GM12878 (cell line): ENCODE measurements around the gene GTF2H1. TPM values are rescaled to one million over a fixed set of nuclear protein-coding genes. Genes with fewer than 3 reads are reported as not detected.

Source experiments
- ATAC-seq: fragments of 200-7000 bp; cut with Tn5 transposase; 3 replicates; pipeline ENCODE4 v1.9.1; 2020; ENCODE audit warnings: mild to moderate bottlenecking, moderate library complexity
- BruUV-seq: library from RNA; stranded (reverse); fragments of 400-500 nt; replicated peaks from 2 replicates; lab custom pipeline; 2021; lab: Mats Ljungman, UMichigan
- CTCF ChIA-PET: fragments of 300-600 bp; sonication (Branson Sonifier 250); formaldehyde crosslinking; extraction: SDS; loops from one replicate; lab custom pipeline; 2021; ENCODE audit warnings: inconsistent platforms; lab: Yijun Ruan, JAX
- POLR2A ChIA-PET: fragments of 350-600 bp; formaldehyde crosslinking; extraction: SDS; loops from one replicate; lab custom pipeline; 2021; ENCODE audit warnings: inconsistent platforms; lab: Charles Lee
- RAD21 ChIA-PET: fragments of 300-600 bp; sonication (Branson Sonifier 250); formaldehyde crosslinking; loops from one replicate; lab custom pipeline; 2023; ENCODE audit warnings: antibody characterized with exemption; ENCODE audit not compliant: unreplicated experiment; lab: Charles Lee
- SMC1A ChIA-PET: fragments of 300-600 bp; sonication (Branson Sonifier 250); formaldehyde crosslinking; loops from one replicate; lab custom pipeline; 2023; ENCODE audit not compliant: unreplicated experiment, uncharacterized antibody; lab: Charles Lee
- DNase-seq: peaks from one replicate; pipeline ENCODE4 v3.0.0-alpha.2; 2011; ENCODE audit warnings: low read depth, low spot score
- FAIRE-seq: peaks from 3 replicates; lab custom pipeline; 2011; peaks lifted over from hg19 to GRCh38; lab: Jason Lieb, UNC
- H2AFZ ChIP-seq: 2 replicates; pipeline ENCODE4 v1.6.0; 2011; ENCODE audit warnings: low read depth, low read length, control low read depth; ENCODE audit not compliant: control insufficient read depth
- H3K27ac ChIP-seq: 2 replicates; pipeline ENCODE4 v1.5.1; 2011; ENCODE audit warnings: control low read depth; ENCODE audit not compliant: control insufficient read depth, insufficient read depth
- H3K27me3 ChIP-seq, 2 experiments: replicated peaks in 1 of 2; 2 replicates each; pipeline versions ENCODE4 v1.6.0 to v1.6.1; 2011; ENCODE audit warnings: low read length in 1 of 2; ENCODE audit not compliant: control insufficient read depth in 2 of 2, insufficient read depth in 2 of 2
- H3K36me3 ChIP-seq, 2 experiments: 2 replicates each; pipeline ENCODE4 v1.5.1; 2011; ENCODE audit warnings: low read length in 1 of 2; ENCODE audit not compliant: control insufficient read depth in 2 of 2, insufficient read depth in 2 of 2
- H3K4me1 ChIP-seq: 2 replicates; pipeline ENCODE4 v1.6.1; 2011; ENCODE audit warnings: mild to moderate bottlenecking, low read length, moderate library complexity, mixed read lengths; ENCODE audit not compliant: control insufficient read depth, insufficient read depth
- H3K4me2 ChIP-seq: 2 replicates; pipeline ENCODE4 v1.6.0; 2011; ENCODE audit warnings: control low read depth; ENCODE audit not compliant: control insufficient read depth, insufficient read depth
- H3K4me3 ChIP-seq: fragments of 200-600 bp; sonication (generic); 2 replicates; pipeline ENCODE4 v1.5.1; 2016
- H3K79me2 ChIP-seq: 2 replicates; pipeline ENCODE4 v1.6.0; 2011; ENCODE audit warnings: low read length; ENCODE audit not compliant: control insufficient read depth, insufficient read depth
- H3K9ac ChIP-seq: 2 replicates; pipeline ENCODE4 v1.8.0; 2011; ENCODE audit warnings: low read length, control low read depth, mixed read lengths; ENCODE audit not compliant: control insufficient read depth, insufficient read depth
- H3K9me3 ChIP-seq: replicated peaks from 3 replicates; pipeline ENCODE4 v1.5.1; 2011; ENCODE audit warnings: mild to moderate bottlenecking, low read length; ENCODE audit not compliant: control insufficient read depth, insufficient read depth
- H4K20me1 ChIP-seq: 2 replicates; pipeline ENCODE4 v1.6.0; 2011; ENCODE audit not compliant: control insufficient read depth, insufficient read depth
- CUX1 ChIP-seq: IDR thresholded peaks from 2 replicates; pipeline ENCODE4 v1.6.1; 2012; ENCODE audit warnings: improper control_type of control experiment, low read depth, low read length; ENCODE audit not compliant: insufficient replicate concordance
- E2F8 ChIP-seq: fragments of 450-650 bp; IDR thresholded peaks from 2 replicates; pipeline ENCODE4 v1.6.1; 2018; ENCODE audit warnings: mild to moderate bottlenecking, low read depth, moderate library complexity; ENCODE audit not compliant: partially characterized antibody
- FOXK2 ChIP-seq: fragments of 450-650 bp; IDR thresholded peaks from 2 replicates; pipeline ENCODE4 v1.6.1; 2017; ENCODE audit warnings: mild to moderate bottlenecking, moderate library complexity
- HDAC2 ChIP-seq: fragments of 200-600 bp; sonication (generic); IDR thresholded peaks from 2 replicates; pipeline ENCODE4 v1.6.1; 2017
- KAT2A ChIP-seq: conservative IDR thresholded peaks from 2 replicates; pipeline ENCODE4 v1.6.1; 2011; ENCODE audit warnings: low read depth, low read length; ENCODE audit not compliant: control insufficient read depth
- MAX ChIP-seq: IDR thresholded peaks from 2 replicates; pipeline ENCODE4 v1.6.1; 2012; ENCODE audit warnings: low read depth, low read length, improper control_type of control experiment
- PAX8 ChIP-seq: fragments of 450-650 bp; IDR thresholded peaks from 2 replicates; pipeline ENCODE4 v1.6.1; 2017; ENCODE audit warnings: mild to moderate bottlenecking, moderate library complexity
- SIX5 ChIP-seq: IDR thresholded peaks from 2 replicates; pipeline ENCODE4 v1.6.1; 2011; ENCODE audit warnings: mild to moderate bottlenecking, low read depth, low read length, moderate library complexity; ENCODE audit not compliant: severe bottlenecking
- SMARCA5 ChIP-seq: fragments of 450-650 bp; IDR thresholded peaks from 2 replicates; pipeline ENCODE4 v1.6.1; 2017; ENCODE audit warnings: mild to moderate bottlenecking
- WRNIP1 ChIP-seq: IDR thresholded peaks from 2 replicates; pipeline ENCODE4 v1.6.1; 2011; ENCODE audit warnings: low read depth, low read length, improper control_type of control experiment, borderline replicate concordance
- ZBTB40 ChIP-seq: fragments of 450-650 bp; IDR thresholded peaks from 2 replicates; pipeline ENCODE4 v1.6.1; 2016; ENCODE audit warnings: mild to moderate bottlenecking, moderate library complexity, borderline replicate concordance
- ZNF274 ChIP-seq: IDR thresholded peaks from one replicate; pipeline ENCODE4 v1.8.0; 2011; ENCODE audit not compliant: insufficient read length, insufficient read depth
- ZSCAN29 ChIP-seq: fragments of 450-650 bp; IDR thresholded peaks from 2 replicates; pipeline ENCODE4 v1.6.1; 2017; ENCODE audit warnings: mild to moderate bottlenecking, moderate library complexity
- WGBS: methylation state at CpG from one replicate; pipeline ENCODE4 v1.1.6; 2016; ENCODE audit warnings: low lambda C conversion rate; ENCODE audit not compliant: insufficient replicate concordance, insufficient coverage; ENCODE audit errors: missing lambda C conversion rate; 5-methylcytosine and 5-hydroxymethylcytosine counted together
- in situ Hi-C: fragments of 300-500 bp; cut with MboI; formaldehyde crosslinking; loops from 9 replicates; pipeline ENCODE4 v1.14.3; 2018; ENCODE audit warnings: mixed read lengths
- intact Hi-C: fragments of 100-400 bp; cut with micrococcal nuclease; formaldehyde crosslinking; loops from one replicate; pipeline ENCODE4 v1.14.2; 2022; ENCODE audit not compliant: unreplicated experiment
- polyA plus RNA-seq, 11 experiments: library from polyadenylated mRNA; depleted of rRNA in 4 of 11; unstranded in 6 of 11; stranded (reverse) in 5 of 11; fragments of >200 nt; fragmentation: Nextera tagmentation in 4 of 11; fragmentation: Illumina TruSeq in 1 of 11; extraction: Ambion mirVana in 4 of 11; extraction: Trizol in 1 of 11; gene quantifications; 1 replicate in 1 of 11; 2 replicates in 10 of 11; pipeline versions ENCODE4 v1.2.1 to v1.2.3, GENCODE V29; 2011 to 2016; ENCODE audit warnings: inconsistent platforms in 2 of 11, missing spikeins in 2 of 11, low read depth in 1 of 11
- total RNA-seq, 4 experiments: library from RNA; depleted of rRNA in 3 of 4; stranded (reverse); fragments of >200 nt in 3 of 4; fragmentation: Illumina TruSeq in 1 of 4; extraction: Trizol in 1 of 4; gene quantifications; 2 replicates each; pipeline versions ENCODE4 v1.2.1 to v1.2.3, GENCODE V29; 2013 to 2021

GTF2H1 gene
- total and polyA plus RNA-seq, 10 of the 15 experiments (the other 5 are each of a cell fraction or from before 2014, with no cell fraction given): 36.7 to 68.8 (median 46.6) TPM

- no peaks in the 10 kb centered on the region for H3K27me3 ChIP-seq
- no peak for DNase-seq
- H3K9me3 ChIP-seq: no peaks in the 10 kb centered on the region
- H4K20me1 ChIP-seq: no peaks in the 10 kb centered on the region
- ChIA-PET RAD21 (no interaction called here), SMC1A (no interaction called here), CTCF (interaction anchor here (0.7 kb wide), 1 partner anchor 450 kb away, joined by 3 read pairs; no protein-coding TSS in a partner anchor), POLR2A (interaction anchor here (0.7 kb wide), 1 partner anchor 18 kb away, joined by 7 read pairs; no protein-coding TSS in a partner anchor)
- in situ Hi-C loops (no loop called here), intact Hi-C loops (no loop called here)
- H3K4me1 ChIP-seq: no peaks in the 10 kb centered on the region
- H3K4me3 ChIP-seq: no peak overlapping the region
- no peak for ATAC-seq
- H3K27ac ChIP-seq: no peak overlapping the region
- BruUV-seq: no TSS peak
- H3K36me3 ChIP-seq: peaks cover 5 to 28% of the 10 kb centered on the region in 2 experiments
- WGBS: 99% methylated on average over 5 of the region's 5 CpGs
- no peak for FAIRE-seq
- H3K79me2 ChIP-seq: no peaks in the 10 kb centered on the region
- H2AFZ ChIP-seq: no peak overlapping the region
- no peak overlapping the region for H3K9ac ChIP-seq
- H3K4me2 ChIP-seq: no peak overlapping the region
- TF ChIP-seq E2F8: no peak
- TF ChIP-seq ZNF274: no peak
- no peak for TF ChIP-seq WRNIP1
- no peak for TF ChIP-seq FOXK2
- TF ChIP-seq CUX1: no peak
- TF ChIP-seq SIX5: no peak
- no peak for TF ChIP-seq HDAC2
- TF ChIP-seq ZBTB40: no peak
- no peak for TF ChIP-seq MAX
- TF ChIP-seq ZSCAN29: no peak
- no peak for TF ChIP-seq PAX8
- TF ChIP-seq SMARCA5: no peak
- TF ChIP-seq KAT2A: no peak
Observed at GRCh38 chr11:18361154-18361553, 38.8 kb downstream of the GTF2H1 start.
